GM12878 (cell line): ENCODE results near the gene KRTAP2-4. TPM values are rescaled to one million over a fixed set of nuclear protein-coding genes. Genes with fewer than 3 reads are reported as not detected.

Experiments used
- ATAC-seq: fragments of 200-7000 bp; cut with Tn5 transposase; 3 replicates; pipeline ENCODE4 v1.9.1; 2020; ENCODE audit warnings: mild to moderate bottlenecking, moderate library complexity
- BruUV-seq: library from RNA; stranded (reverse); fragments of 400-500 nt; replicated peaks from 2 replicates; lab custom pipeline; 2021; lab: Mats Ljungman, UMichigan
- CTCF ChIA-PET: fragments of 300-600 bp; sonication (Branson Sonifier 250); formaldehyde crosslinking; extraction: SDS; loops from one replicate; lab custom pipeline; 2021; ENCODE audit warnings: inconsistent platforms; lab: Yijun Ruan, JAX
- POLR2A ChIA-PET: fragments of 350-600 bp; formaldehyde crosslinking; extraction: SDS; loops from one replicate; lab custom pipeline; 2021; ENCODE audit warnings: inconsistent platforms; lab: Charles Lee
- RAD21 ChIA-PET: fragments of 300-600 bp; sonication (Branson Sonifier 250); formaldehyde crosslinking; loops from one replicate; lab custom pipeline; 2023; ENCODE audit warnings: antibody characterized with exemption; ENCODE audit not compliant: unreplicated experiment; lab: Charles Lee
- SMC1A ChIA-PET: fragments of 300-600 bp; sonication (Branson Sonifier 250); formaldehyde crosslinking; loops from one replicate; lab custom pipeline; 2023; ENCODE audit not compliant: unreplicated experiment, uncharacterized antibody; lab: Charles Lee
- DNase-seq: peaks from one replicate; pipeline ENCODE4 v3.0.0-alpha.2; 2011; ENCODE audit warnings: low read depth, low spot score
- FAIRE-seq: peaks from 3 replicates; lab custom pipeline; 2011; peaks lifted over from hg19 to GRCh38; lab: Jason Lieb, UNC
- H2AFZ ChIP-seq: 2 replicates; pipeline ENCODE4 v1.6.0; 2011; ENCODE audit warnings: low read depth, low read length, control low read depth; ENCODE audit not compliant: control insufficient read depth
- H3K27ac ChIP-seq: 2 replicates; pipeline ENCODE4 v1.5.1; 2011; ENCODE audit warnings: control low read depth; ENCODE audit not compliant: control insufficient read depth, insufficient read depth
- H3K27me3 ChIP-seq, 2 experiments: replicated peaks in 1 of 2; 2 replicates each; pipeline versions ENCODE4 v1.6.0 to v1.6.1; 2011; ENCODE audit warnings: low read length in 1 of 2; ENCODE audit not compliant: control insufficient read depth in 2 of 2, insufficient read depth in 2 of 2
- H3K36me3 ChIP-seq, 2 experiments: 2 replicates each; pipeline ENCODE4 v1.5.1; 2011; ENCODE audit warnings: low read length in 1 of 2; ENCODE audit not compliant: control insufficient read depth in 2 of 2, insufficient read depth in 2 of 2
- H3K4me1 ChIP-seq: 2 replicates; pipeline ENCODE4 v1.6.1; 2011; ENCODE audit warnings: mild to moderate bottlenecking, low read length, moderate library complexity, mixed read lengths; ENCODE audit not compliant: control insufficient read depth, insufficient read depth
- H3K4me2 ChIP-seq: 2 replicates; pipeline ENCODE4 v1.6.0; 2011; ENCODE audit warnings: control low read depth; ENCODE audit not compliant: control insufficient read depth, insufficient read depth
- H3K4me3 ChIP-seq: fragments of 200-600 bp; sonication (generic); 2 replicates; pipeline ENCODE4 v1.5.1; 2016
- H3K79me2 ChIP-seq: 2 replicates; pipeline ENCODE4 v1.6.0; 2011; ENCODE audit warnings: low read length; ENCODE audit not compliant: control insufficient read depth, insufficient read depth
- H3K9ac ChIP-seq: 2 replicates; pipeline ENCODE4 v1.8.0; 2011; ENCODE audit warnings: low read length, control low read depth, mixed read lengths; ENCODE audit not compliant: control insufficient read depth, insufficient read depth
- H3K9me3 ChIP-seq: replicated peaks from 3 replicates; pipeline ENCODE4 v1.5.1; 2011; ENCODE audit warnings: mild to moderate bottlenecking, low read length; ENCODE audit not compliant: control insufficient read depth, insufficient read depth
- H4K20me1 ChIP-seq: 2 replicates; pipeline ENCODE4 v1.6.0; 2011; ENCODE audit not compliant: control insufficient read depth, insufficient read depth
- EGR1 ChIP-seq, 2 experiments: IDR thresholded peaks; 1 replicate in 1 of 2; 2 replicates in 1 of 2; pipeline ENCODE4 v1.6.1; 2011 to 2012; ENCODE audit warnings: low read depth in 2 of 2, low read length in 2 of 2, borderline replicate concordance in 1 of 2, mild to moderate bottlenecking in 1 of 2, moderate library complexity in 1 of 2
- FOXM1 ChIP-seq: IDR thresholded peaks from 2 replicates; pipeline ENCODE4 v1.6.1; 2012; ENCODE audit warnings: low read depth, mild to moderate bottlenecking, inconsistent platforms, low read length, moderate library complexity
- HDGF ChIP-seq: fragments of 450-650 bp; IDR thresholded peaks from 2 replicates; pipeline ENCODE4 v1.6.1; 2016; ENCODE audit warnings: antibody characterized with exemption
- LARP7 ChIP-seq: fragments of 450-650 bp; IDR thresholded peaks from 2 replicates; pipeline ENCODE4 v1.6.1; 2017; ENCODE audit warnings: mild to moderate bottlenecking
- NRF1 ChIP-seq: conservative IDR thresholded peaks from 2 replicates; pipeline ENCODE4 v1.6.1; 2011; ENCODE audit warnings: mild to moderate bottlenecking, low read depth, low read length, improper control_type of control experiment
- SREBF2 ChIP-seq: IDR thresholded peaks from 2 replicates; pipeline ENCODE4 v1.6.1; 2012; ENCODE audit warnings: mild to moderate bottlenecking, low read length
- WRNIP1 ChIP-seq: IDR thresholded peaks from 2 replicates; pipeline ENCODE4 v1.6.1; 2011; ENCODE audit warnings: low read depth, low read length, improper control_type of control experiment, borderline replicate concordance
- WGBS: methylation state at CpG from one replicate; pipeline ENCODE4 v1.1.6; 2016; ENCODE audit warnings: low lambda C conversion rate; ENCODE audit not compliant: insufficient replicate concordance, insufficient coverage; ENCODE audit errors: missing lambda C conversion rate; 5-methylcytosine and 5-hydroxymethylcytosine counted together
- in situ Hi-C: fragments of 300-500 bp; cut with MboI; formaldehyde crosslinking; loops from 9 replicates; pipeline ENCODE4 v1.14.3; 2018; ENCODE audit warnings: mixed read lengths
- intact Hi-C: fragments of 100-400 bp; cut with micrococcal nuclease; formaldehyde crosslinking; loops from one replicate; pipeline ENCODE4 v1.14.2; 2022; ENCODE audit not compliant: unreplicated experiment
- polyA plus RNA-seq, 11 experiments: library from polyadenylated mRNA; depleted of rRNA in 4 of 11; unstranded in 6 of 11; stranded (reverse) in 5 of 11; fragments of >200 nt; fragmentation: Nextera tagmentation in 4 of 11; fragmentation: Illumina TruSeq in 1 of 11; extraction: Ambion mirVana in 4 of 11; extraction: Trizol in 1 of 11; gene quantifications; 1 replicate in 1 of 11; 2 replicates in 10 of 11; pipeline versions ENCODE4 v1.2.1 to v1.2.3, GENCODE V29; 2011 to 2016; ENCODE audit warnings: inconsistent platforms in 2 of 11, missing spikeins in 2 of 11, low read depth in 1 of 11
- total RNA-seq, 4 experiments: library from RNA; depleted of rRNA in 3 of 4; stranded (reverse); fragments of >200 nt in 3 of 4; fragmentation: Illumina TruSeq in 1 of 4; extraction: Trizol in 1 of 4; gene quantifications; 2 replicates each; pipeline versions ENCODE4 v1.2.1 to v1.2.3, GENCODE V29; 2013 to 2021
- TF ChIP-seq, protein P1 (sequence below): fragments of 450-650 bp; IDR thresholded peaks from 2 replicates; pipeline ENCODE4 v1.6.1; 2016; ENCODE audit warnings: mild to moderate bottlenecking
- TF ChIP-seq, protein P2 (sequence below): fragments of 450-650 bp; IDR thresholded peaks from 2 replicates; pipeline ENCODE4 v1.6.1; 2017; ENCODE audit warnings: mild to moderate bottlenecking

Gene KRTAP2-4
- total and polyA plus RNA-seq, 10 of the 15 experiments (the other 5 are each of a cell fraction or from before 2014, with no cell fraction given): not detected

DNA sequence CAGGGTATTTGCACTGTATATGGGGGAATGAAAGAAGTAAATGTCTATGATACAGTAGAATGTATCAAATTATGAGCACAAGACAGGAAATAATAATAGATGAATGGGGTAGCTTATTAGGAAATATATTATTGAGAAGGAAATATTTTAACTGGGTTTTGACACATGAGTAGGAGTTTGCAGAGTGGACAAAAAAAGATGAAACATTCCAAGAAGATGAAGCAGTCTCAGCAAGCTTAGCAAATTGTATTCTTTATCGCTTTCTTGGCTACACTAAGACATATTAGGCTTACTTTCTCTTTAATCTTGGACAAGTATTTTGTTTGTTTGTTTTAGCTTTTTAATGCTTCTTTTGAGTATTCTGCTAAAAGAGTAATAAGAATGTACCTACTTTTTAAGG lies 38.2 kb upstream of the KRTAP2-4 start:
- no peaks in the 10 kb centered on the region for H4K20me1 ChIP-seq
- ATAC-seq: no peak
- H3K4me3 ChIP-seq: no peak overlapping the region
- FAIRE-seq: no peak
- no peak overlapping the region for H2AFZ ChIP-seq
- no peak overlapping the region for H3K27ac ChIP-seq
- RAD21 ChIA-PET: no interaction called here
- POLR2A ChIA-PET: no interaction called here
- no TSS peak for BruUV-seq
- H3K36me3 ChIP-seq: no peaks in the 10 kb centered on the region
- H3K9me3 ChIP-seq: no peaks in the 10 kb centered on the region
- in situ Hi-C loops: no loop called here
- 7% methylated on average over 1 of the region's 1 CpG for WGBS
- TF ChIP-seq HDGF (no peak), SREBF2 (no peak), NRF1 (no peak), FOXM1 (no peak), LARP7 (no peak), WRNIP1 (no peak), EGR1 (IDR thresholded peaks at IDR 0.05; ENCODE audit: borderline replicate concordance in 1 of 2, low read depth in 2 of 2, low read length in 2 of 2) (no peak)
- TF ChIP-seq, protein P1, sequence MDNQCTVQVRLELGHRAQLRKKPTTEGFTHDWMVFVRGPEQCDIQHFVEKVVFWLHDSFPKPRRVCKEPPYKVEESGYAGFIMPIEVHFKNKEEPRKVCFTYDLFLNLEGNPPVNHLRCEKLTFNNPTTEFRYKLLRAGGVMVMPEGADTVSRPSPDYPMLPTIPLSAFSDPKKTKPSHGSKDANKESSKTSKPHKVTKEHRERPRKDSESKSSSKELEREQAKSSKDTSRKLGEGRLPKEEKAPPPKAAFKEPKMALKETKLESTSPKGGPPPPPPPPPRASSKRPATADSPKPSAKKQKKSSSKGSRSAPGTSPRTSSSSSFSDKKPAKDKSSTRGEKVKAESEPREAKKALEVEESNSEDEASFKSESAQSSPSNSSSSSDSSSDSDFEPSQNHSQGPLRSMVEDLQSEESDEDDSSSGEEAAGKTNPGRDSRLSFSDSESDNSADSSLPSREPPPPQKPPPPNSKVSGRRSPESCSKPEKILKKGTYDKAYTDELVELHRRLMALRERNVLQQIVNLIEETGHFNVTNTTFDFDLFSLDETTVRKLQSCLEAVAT: no peak
- TF ChIP-seq, protein P2, sequence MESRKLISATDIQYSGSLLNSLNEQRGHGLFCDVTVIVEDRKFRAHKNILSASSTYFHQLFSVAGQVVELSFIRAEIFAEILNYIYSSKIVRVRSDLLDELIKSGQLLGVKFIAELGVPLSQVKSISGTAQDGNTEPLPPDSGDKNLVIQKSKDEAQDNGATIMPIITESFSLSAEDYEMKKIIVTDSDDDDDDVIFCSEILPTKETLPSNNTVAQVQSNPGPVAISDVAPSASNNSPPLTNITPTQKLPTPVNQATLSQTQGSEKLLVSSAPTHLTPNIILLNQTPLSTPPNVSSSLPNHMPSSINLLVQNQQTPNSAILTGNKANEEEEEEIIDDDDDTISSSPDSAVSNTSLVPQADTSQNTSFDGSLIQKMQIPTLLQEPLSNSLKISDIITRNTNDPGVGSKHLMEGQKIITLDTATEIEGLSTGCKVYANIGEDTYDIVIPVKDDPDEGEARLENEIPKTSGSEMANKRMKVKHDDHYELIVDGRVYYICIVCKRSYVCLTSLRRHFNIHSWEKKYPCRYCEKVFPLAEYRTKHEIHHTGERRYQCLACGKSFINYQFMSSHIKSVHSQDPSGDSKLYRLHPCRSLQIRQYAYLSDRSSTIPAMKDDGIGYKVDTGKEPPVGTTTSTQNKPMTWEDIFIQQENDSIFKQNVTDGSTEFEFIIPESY: no peak
- SMC1A ChIA-PET: no interaction called here
- H3K79me2 ChIP-seq: no peaks in the 10 kb centered on the region
- H3K9ac ChIP-seq: no peak overlapping the region
- intact Hi-C loops: no loop called here
- CTCF ChIA-PET: no interaction called here
- no peak overlapping the region for H3K4me2 ChIP-seq
- no peak for DNase-seq
- no peaks in the 10 kb centered on the region; a peak in 1 of 4 replicates for H3K27me3 ChIP-seq
- no peaks in the 10 kb centered on the region for H3K4me1 ChIP-seq
